ENCODE results near the gene CCDC192.

The CCDC192 gene

DNA sequence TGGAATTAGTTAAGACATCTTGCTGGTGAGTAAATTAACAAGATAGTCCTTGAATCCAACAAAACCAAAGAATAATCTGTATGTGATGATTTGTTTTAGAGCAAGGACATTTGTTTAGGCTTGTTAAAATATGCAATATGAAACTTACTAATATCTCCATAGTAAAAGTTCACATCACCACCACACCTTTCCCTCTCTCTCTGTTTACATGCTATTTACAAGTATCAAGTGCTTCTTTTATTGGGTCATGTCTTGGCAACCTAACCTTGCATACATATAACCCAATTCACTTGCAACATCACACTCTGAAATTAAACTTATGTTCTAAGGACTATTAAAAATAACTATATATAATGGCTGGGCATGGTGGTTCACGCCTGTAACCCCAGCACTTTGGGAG is 161.3 kb downstream of the CCDC192 start (continued):
- TF ChIP-seq, protein P1, sequence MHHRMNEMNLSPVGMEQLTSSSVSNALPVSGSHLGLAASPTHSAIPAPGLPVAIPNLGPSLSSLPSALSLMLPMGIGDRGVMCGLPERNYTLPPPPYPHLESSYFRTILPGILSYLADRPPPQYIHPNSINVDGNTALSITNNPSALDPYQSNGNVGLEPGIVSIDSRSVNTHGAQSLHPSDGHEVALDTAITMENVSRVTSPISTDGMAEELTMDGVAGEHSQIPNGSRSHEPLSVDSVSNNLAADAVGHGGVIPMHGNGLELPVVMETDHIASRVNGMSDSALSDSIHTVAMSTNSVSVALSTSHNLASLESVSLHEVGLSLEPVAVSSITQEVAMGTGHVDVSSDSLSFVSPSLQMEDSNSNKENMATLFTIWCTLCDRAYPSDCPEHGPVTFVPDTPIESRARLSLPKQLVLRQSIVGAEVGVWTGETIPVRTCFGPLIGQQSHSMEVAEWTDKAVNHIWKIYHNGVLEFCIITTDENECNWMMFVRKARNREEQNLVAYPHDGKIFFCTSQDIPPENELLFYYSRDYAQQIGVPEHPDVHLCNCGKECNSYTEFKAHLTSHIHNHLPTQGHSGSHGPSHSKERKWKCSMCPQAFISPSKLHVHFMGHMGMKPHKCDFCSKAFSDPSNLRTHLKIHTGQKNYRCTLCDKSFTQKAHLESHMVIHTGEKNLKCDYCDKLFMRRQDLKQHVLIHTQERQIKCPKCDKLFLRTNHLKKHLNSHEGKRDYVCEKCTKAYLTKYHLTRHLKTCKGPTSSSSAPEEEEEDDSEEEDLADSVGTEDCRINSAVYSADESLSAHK (tag by site-specific recombination; IDR thresholded peaks at IDR 0.05), result no peak
- TF ChIP-seq, protein P2, sequence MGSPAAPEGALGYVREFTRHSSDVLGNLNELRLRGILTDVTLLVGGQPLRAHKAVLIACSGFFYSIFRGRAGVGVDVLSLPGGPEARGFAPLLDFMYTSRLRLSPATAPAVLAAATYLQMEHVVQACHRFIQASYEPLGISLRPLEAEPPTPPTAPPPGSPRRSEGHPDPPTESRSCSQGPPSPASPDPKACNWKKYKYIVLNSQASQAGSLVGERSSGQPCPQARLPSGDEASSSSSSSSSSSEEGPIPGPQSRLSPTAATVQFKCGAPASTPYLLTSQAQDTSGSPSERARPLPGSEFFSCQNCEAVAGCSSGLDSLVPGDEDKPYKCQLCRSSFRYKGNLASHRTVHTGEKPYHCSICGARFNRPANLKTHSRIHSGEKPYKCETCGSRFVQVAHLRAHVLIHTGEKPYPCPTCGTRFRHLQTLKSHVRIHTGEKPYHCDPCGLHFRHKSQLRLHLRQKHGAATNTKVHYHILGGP (tag by site-specific recombination; IDR thresholded peaks at IDR 0.05), result no peak
- no peak for TF ChIP-seq ZFP41 (tag by site-specific recombination; IDR thresholded peaks at IDR 0.05; ENCODE audit: borderline replicate concordance)
- TF ChIP-seq ZEB2 (tag by site-specific recombination; IDR thresholded peaks at IDR 0.05), result no peak
- no peak for TF ChIP-seq ZNF341 (tag by site-specific recombination; IDR thresholded peaks at IDR 0.05; ENCODE audit: low read depth)
- TF ChIP-seq ZNF239 (tag by site-specific recombination; IDR thresholded peaks at IDR 0.05), result no peak
- TF ChIP-seq ZNF600 (tag by site-specific recombination; IDR thresholded peaks at IDR 0.05), result no peak
- TF ChIP-seq MYNN (tag by site-specific recombination; IDR thresholded peaks at IDR 0.05; ENCODE audit: borderline replicate concordance), result no peak
- no peak for TF ChIP-seq ZNF155 (tag by site-specific recombination; IDR thresholded peaks at IDR 0.05)
- TF ChIP-seq, protein P3, sequence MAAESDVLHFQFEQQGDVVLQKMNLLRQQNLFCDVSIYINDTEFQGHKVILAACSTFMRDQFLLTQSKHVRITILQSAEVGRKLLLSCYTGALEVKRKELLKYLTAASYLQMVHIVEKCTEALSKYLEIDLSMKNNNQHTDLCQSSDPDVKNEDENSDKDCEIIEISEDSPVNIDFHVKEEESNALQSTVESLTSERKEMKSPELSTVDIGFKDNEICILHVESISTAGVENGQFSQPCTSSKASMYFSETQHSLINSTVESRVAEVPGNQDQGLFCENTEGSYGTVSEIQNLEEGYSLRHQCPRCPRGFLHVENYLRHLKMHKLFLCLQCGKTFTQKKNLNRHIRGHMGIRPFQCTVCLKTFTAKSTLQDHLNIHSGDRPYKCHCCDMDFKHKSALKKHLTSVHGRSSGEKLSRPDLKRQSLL (tag by site-specific recombination; IDR thresholded peaks at IDR 0.05), result no peak

DNA sequence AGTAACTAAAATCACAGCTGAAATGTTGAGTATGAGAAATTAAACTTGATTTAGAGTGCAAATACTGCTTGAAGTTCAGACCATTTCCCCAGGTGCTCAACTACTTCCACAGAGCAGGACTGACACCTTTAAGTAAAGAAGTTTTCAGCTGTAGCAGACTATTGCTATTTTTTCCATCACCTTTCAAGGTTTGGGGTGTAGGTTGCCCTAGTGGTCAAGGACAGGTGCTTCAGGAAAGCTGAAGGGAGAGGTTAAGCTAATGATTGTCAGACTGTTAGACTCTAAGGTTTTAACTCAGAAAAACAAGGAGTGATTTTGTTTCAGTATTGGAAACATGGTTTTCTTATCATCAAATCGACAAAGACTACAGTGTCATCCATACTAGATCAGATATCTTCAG is 162.1 kb downstream of the CCDC192 start:
- no peaks in the 10 kb centered on the region for H3K36me3 ChIP-seq (ENCODE audit: control insufficient read depth in 2 of 2, insufficient read depth in 1 of 2, low read length in 2 of 2)
- TF ChIP-seq ZNF23 (tag by site-specific recombination; IDR thresholded peaks at IDR 0.05; ENCODE audit: borderline replicate concordance), result no peak
- TF ChIP-seq, protein P4, sequence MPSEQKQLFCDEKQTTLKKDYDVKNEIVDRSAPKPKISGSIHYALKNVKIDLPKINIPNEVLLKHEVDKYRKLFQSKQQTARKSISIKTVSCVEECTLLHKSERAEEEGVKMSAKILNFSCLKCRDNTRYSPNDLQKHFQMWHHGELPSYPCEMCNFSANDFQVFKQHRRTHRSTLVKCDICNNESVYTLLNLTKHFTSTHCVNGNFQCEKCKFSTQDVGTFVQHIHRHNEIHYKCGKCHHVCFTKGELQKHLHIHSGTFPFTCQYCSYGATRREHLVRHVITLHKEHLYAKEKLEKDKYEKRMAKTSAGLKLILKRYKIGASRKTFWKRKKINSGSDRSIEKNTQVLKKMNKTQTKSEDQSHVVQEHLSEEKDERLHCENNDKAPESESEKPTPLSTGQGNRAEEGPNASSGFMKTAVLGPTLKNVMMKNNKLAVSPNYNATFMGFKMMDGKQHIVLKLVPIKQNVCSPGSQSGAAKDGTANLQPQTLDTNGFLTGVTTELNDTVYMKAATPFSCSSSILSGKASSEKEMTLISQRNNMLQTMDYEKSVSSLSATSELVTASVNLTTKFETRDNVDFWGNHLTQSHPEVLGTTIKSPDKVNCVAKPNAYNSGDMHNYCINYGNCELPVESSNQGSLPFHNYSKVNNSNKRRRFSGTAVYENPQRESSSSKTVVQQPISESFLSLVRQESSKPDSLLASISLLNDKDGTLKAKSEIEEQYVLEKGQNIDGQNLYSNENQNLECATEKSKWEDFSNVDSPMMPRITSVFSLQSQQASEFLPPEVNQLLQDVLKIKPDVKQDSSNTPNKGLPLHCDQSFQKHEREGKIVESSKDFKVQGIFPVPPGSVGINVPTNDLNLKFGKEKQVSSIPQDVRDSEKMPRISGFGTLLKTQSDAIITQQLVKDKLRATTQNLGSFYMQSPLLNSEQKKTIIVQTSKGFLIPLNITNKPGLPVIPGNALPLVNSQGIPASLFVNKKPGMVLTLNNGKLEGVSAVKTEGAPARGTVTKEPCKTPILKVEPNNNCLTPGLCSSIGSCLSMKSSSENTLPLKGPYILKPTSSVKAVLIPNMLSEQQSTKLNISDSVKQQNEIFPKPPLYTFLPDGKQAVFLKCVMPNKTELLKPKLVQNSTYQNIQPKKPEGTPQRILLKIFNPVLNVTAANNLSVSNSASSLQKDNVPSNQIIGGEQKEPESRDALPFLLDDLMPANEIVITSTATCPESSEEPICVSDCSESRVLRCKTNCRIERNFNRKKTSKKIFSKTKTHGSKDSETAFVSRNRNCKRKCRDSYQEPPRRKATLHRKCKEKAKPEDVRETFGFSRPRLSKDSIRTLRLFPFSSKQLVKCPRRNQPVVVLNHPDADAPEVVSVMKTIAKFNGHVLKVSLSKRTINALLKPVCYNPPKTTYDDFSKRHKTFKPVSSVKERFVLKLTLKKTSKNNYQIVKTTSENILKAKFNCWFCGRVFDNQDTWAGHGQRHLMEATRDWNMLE (tag by site-specific recombination; conservative IDR thresholded peaks at IDR 0.05; ENCODE audit: low read depth), result no peak
- TF ChIP-seq SCRT1 (tag by site-specific recombination; IDR thresholded peaks at IDR 0.05; ENCODE audit: borderline replicate concordance), result no peak
- TF ChIP-seq ZNF302 (tag by site-specific recombination; IDR thresholded peaks at IDR 0.05; ENCODE audit: low read depth), result no peak
- no peak for TF ChIP-seq ZNF658 (tag by site-specific recombination; IDR thresholded peaks at IDR 0.05)
- TF ChIP-seq, protein P5, sequence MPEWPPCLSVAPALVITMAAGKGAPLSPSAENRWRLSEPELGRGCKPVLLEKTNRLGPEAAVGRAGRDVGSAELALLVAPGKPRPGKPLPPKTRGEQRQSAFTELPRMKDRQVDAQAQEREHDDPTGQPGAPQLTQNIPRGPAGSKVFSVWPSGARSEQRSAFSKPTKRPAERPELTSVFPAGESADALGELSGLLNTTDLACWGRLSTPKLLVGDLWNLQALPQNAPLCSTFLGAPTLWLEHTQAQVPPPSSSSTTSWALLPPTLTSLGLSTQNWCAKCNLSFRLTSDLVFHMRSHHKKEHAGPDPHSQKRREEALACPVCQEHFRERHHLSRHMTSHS (tag by site-specific recombination; IDR thresholded peaks at IDR 0.05), result no peak
- TF ChIP-seq ZNF335 (tag by site-specific recombination; conservative IDR thresholded peaks at IDR 0.05), result no peak
- TF ChIP-seq ZNF391 (tag by site-specific recombination; IDR thresholded peaks at IDR 0.05; ENCODE audit: borderline replicate concordance, low read depth), result no peak
- CTCF ChIA-PET, result interaction anchor here (0.5 to 4.1 kb wide), 4 partner anchors 12 to 341 kb away, joined by 3 to 30 read pairs (median 4); no protein-coding TSS in a partner anchor
- H3K9me3 ChIP-seq (ENCODE audit: control insufficient read depth, insufficient read depth, low read depth, low read length), result no peaks in the 10 kb centered on the region
- POLR2A ChIA-PET, result no interaction called here
- H3K27ac ChIP-seq (ENCODE audit: extremely low read depth, low read depth, low read length), result no peak overlapping the region
- H3K4me1 ChIP-seq (ENCODE audit: control insufficient read depth, insufficient read depth, low read length), result peaks cover 4% of the 10 kb centered on the region
- no peak overlapping the region for H3K4me3 ChIP-seq (ENCODE audit: low read depth, low read length)
